Liver (tissue), 9 donors: Measurements from ENCODE around the gene KCNIP1. TPM values are rescaled to one million over a fixed set of nuclear protein-coding genes. Genes with fewer than 3 reads are reported as not detected.

Experiments used
- DNase-seq: peaks from one replicate; pipeline ENCODE4 v3.0.0-alpha.2; 2017; ENCODE audit warnings: low spot score
- H3K27ac ChIP-seq, 2 donors: one replicate each; pipeline ENCODE4 v1.7.0; 2013; ENCODE audit warnings: inconsistent platforms in 2 of 2, low read length in 2 of 2, control low read depth in 1 of 2, low read depth in 1 of 2, mild to moderate bottlenecking in 1 of 2
- H3K27me3 ChIP-seq, 4 donors: one replicate each; pipeline versions ENCODE4 v1.6.1 to v1.7.0; 2013; ENCODE audit warnings: low read length in 3 of 4, inconsistent platforms in 1 of 4, mild to moderate bottlenecking in 1 of 4, moderate library complexity in 1 of 4; ENCODE audit not compliant: control insufficient read depth in 4 of 4, insufficient read depth in 4 of 4
- H3K36me3 ChIP-seq, 4 donors: one replicate each; pipeline versions ENCODE4 v1.6.1 to v1.7.0; 2013; ENCODE audit warnings: low read length in 3 of 4, mild to moderate bottlenecking in 3 of 4, low read depth in 1 of 4, moderate library complexity in 1 of 4; ENCODE audit not compliant: control insufficient read depth in 4 of 4, insufficient read depth in 3 of 4
- H3K4me1 ChIP-seq, 4 donors: one replicate each; pipeline versions ENCODE4 v1.6.1 to v1.7.0; 2013; ENCODE audit warnings: low read length in 3 of 4, mild to moderate bottlenecking in 3 of 4, moderate library complexity in 1 of 4; ENCODE audit not compliant: control insufficient read depth in 4 of 4, insufficient read depth in 4 of 4
- H3K4me3 ChIP-seq, 3 donors: one replicate each; pipeline versions ENCODE4 v1.6.1 to v1.7.0; 2013; ENCODE audit warnings: low read length in 3 of 3, control low read depth in 1 of 3, low read depth in 1 of 3, mild to moderate bottlenecking in 1 of 3
- H3K9ac ChIP-seq, 2 donors: one replicate each; pipeline ENCODE4 v1.7.0; 2013; ENCODE audit warnings: low read length in 2 of 2, mild to moderate bottlenecking in 2 of 2, moderate library complexity in 2 of 2, control low read depth in 1 of 2, low read depth in 1 of 2
- H3K9me3 ChIP-seq, 4 donors: one replicate each; pipeline versions ENCODE4 v1.6.1 to v1.7.0; 2013; ENCODE audit warnings: low read length in 3 of 4; ENCODE audit not compliant: control insufficient read depth in 4 of 4
- ATF3 ChIP-seq: IDR thresholded peaks from 2 replicates; pipeline ENCODE4 v1.6.1; 2016; ENCODE audit warnings: antibody characterized with exemption
- CTCF ChIP-seq: fragments of 150-350 bp; IDR thresholded peaks from 2 replicates; pipeline ENCODE4 v1.5.1; 2017; ENCODE audit warnings: improper control_type of control experiment, low read depth, low read length; ENCODE audit not compliant: missing input control
- EGR1 ChIP-seq, 2 donors: IDR thresholded peaks; 2 replicates each; pipeline ENCODE4 v1.6.1; 2016 to 2018; ENCODE audit warnings: antibody characterized with exemption in 2 of 2, low read depth in 2 of 2
- FOXA1 ChIP-seq: IDR thresholded peaks from 2 replicates; pipeline ENCODE4 v1.6.1; 2016; ENCODE audit warnings: antibody characterized with exemption
- FOXA2 ChIP-seq: IDR thresholded peaks from 2 replicates; pipeline ENCODE4 v1.6.1; 2016; ENCODE audit warnings: antibody characterized with exemption
- GABPA ChIP-seq, 2 donors: IDR thresholded peaks in 1 of 2; conservative IDR thresholded peaks in 1 of 2; 2 replicates each; pipeline ENCODE4 v1.6.1; 2016; ENCODE audit warnings: antibody characterized with exemption in 2 of 2, mild to moderate bottlenecking in 1 of 2, moderate library complexity in 1 of 2
- HNF4A ChIP-seq, 2 donors: conservative IDR thresholded peaks; 2 replicates each; pipeline ENCODE4 v1.6.1; 2016; ENCODE audit warnings: antibody characterized with exemption in 2 of 2, mild to moderate bottlenecking in 2 of 2
- HNF4G ChIP-seq: IDR thresholded peaks from 2 replicates; pipeline ENCODE4 v1.6.1; 2016; ENCODE audit warnings: antibody characterized with exemption
- JUND ChIP-seq, 2 donors: IDR thresholded peaks; 2 replicates each; pipeline ENCODE4 v1.6.1; 2016; ENCODE audit warnings: antibody characterized with exemption in 2 of 2
- MAX ChIP-seq: IDR thresholded peaks from 2 replicates; pipeline ENCODE4 v1.6.1; 2016; ENCODE audit warnings: antibody characterized with exemption
- NR2F2 ChIP-seq: IDR thresholded peaks from 2 replicates; pipeline ENCODE4 v1.6.1; 2016; ENCODE audit warnings: antibody characterized with exemption
- RAD21 ChIP-seq, 2 donors: IDR thresholded peaks; 2 replicates each; pipeline ENCODE4 v1.6.1; 2016; ENCODE audit warnings: antibody characterized with exemption in 2 of 2, mild to moderate bottlenecking in 2 of 2
- REST ChIP-seq: IDR thresholded peaks from 2 replicates; pipeline ENCODE4 v1.6.1; 2016; ENCODE audit warnings: antibody characterized with exemption, mild to moderate bottlenecking
- RXRA ChIP-seq, 2 donors: IDR thresholded peaks; 2 replicates each; pipeline ENCODE4 v1.6.1; 2017 to 2018; ENCODE audit warnings: antibody characterized with exemption in 2 of 2, mild to moderate bottlenecking in 1 of 2
- SP1 ChIP-seq: IDR thresholded peaks from 2 replicates; pipeline ENCODE4 v1.6.1; 2018; ENCODE audit warnings: antibody characterized with exemption, mild to moderate bottlenecking
- TAF1 ChIP-seq: conservative IDR thresholded peaks from 2 replicates; pipeline ENCODE4 v1.6.1; 2016; ENCODE audit warnings: antibody characterized with exemption, mild to moderate bottlenecking
- YY1 ChIP-seq: IDR thresholded peaks from 2 replicates; pipeline ENCODE4 v1.6.1; 2016; ENCODE audit warnings: antibody characterized with exemption, mild to moderate bottlenecking
- ZBTB33 ChIP-seq: IDR thresholded peaks from 2 replicates; pipeline ENCODE4 v1.6.1; 2016; ENCODE audit warnings: antibody characterized with exemption
- WGBS: extraction: QIAGEN DNeasy Blood & Tissue Kit; methylation state at CpG from one replicate; pipeline ENCODE4 v1.1.7; 2013; 5-methylcytosine and 5-hydroxymethylcytosine counted together
- polyA plus RNA-seq, 2 donors: library from polyadenylated mRNA; stranded (reverse) in 1 of 2; unstranded in 1 of 2; fragments of 200-250 nt in 1 of 2; fragments of >200 nt in 1 of 2; fragmentation: Nextera tagmentation in 1 of 2; extraction: Ambion mirVana in 1 of 2; gene quantifications; one replicate each; pipeline versions ENCODE4 v1.2.1 to v1.2.3, GENCODE V29; 2013 to 2015
- total RNA-seq, 2 donors: library from RNA; depleted of rRNA; stranded (reverse); fragments of >200 nt; gene quantifications; one replicate each; pipeline ENCODE4 v1.2.3, GENCODE V29; 2014
- donor health status: healthy.
- donor health status: healthy.
- donor health status: healthy.
- donor health status: healthy.
- donor health status: healthy.

The KCNIP1 gene
- total and polyA plus RNA-seq, 4 donors, result 0.08 to 0.23 TPM; not detected in 2

- Histone ChIP-seq H3K27ac (no peak overlapping the region), H3K9ac (no peak overlapping the region), H3K9me3 (peaks cover 0 to 6% (median 0%) of the 10 kb centered on the region in 4 donors), H3K4me3 (no peak overlapping the region), H3K36me3 (no peaks in the 10 kb centered on the region), H3K27me3 (no peaks in the 10 kb centered on the region), H3K4me1 (no peaks in the 10 kb centered on the region)
- DNase-seq, result no peak
- TF ChIP-seq ATF3 (no peak), HNF4A (conservative IDR thresholded peaks at IDR 0.05) (no peak), NR2F2 (no peak), FOXA2 (no peak), HNF4G (no peak), MAX (no peak), GABPA (IDR thresholded peaks at IDR 0.05 in 1 of 2, conservative IDR thresholded peaks at IDR 0.05 in 1 of 2) (no peak), RAD21 (IDR thresholded peaks at IDR 0.05) (no peak), JUND (IDR thresholded peaks at IDR 0.05) (no peak), TAF1 (no peak), RXRA (IDR thresholded peaks at IDR 0.05) (no peak), CTCF (no peak), FOXA1 (no peak), EGR1 (IDR thresholded peaks at IDR 0.05; ENCODE audit: low read depth in 2 of 2) (no peak), SP1 (no peak)
- 55% methylated on average over 6 of the region's 6 CpGs for WGBS
Measured at GRCh38 chr5:170520372-170520771, 16.6 kb downstream of the KCNIP1 start.

GRCh38 chr5:170522211-170523141 lies 18.7 kb downstream of the KCNIP1 start:
- Histone ChIP-seq H3K36me3 (no peaks in the 10 kb centered on the region), H3K9ac (no peak overlapping the region), H3K4me3 (no peak overlapping the region), H3K9me3 (peaks cover 0 to 4% (median 0%) of the 10 kb centered on the region in 4 donors), H3K4me1 (no peaks in the 10 kb centered on the region), H3K27ac (no peak overlapping the region), H3K27me3 (no peaks in the 10 kb centered on the region)
- 57% methylated on average over 10 of the region's 10 CpGs for WGBS
- TF ChIP-seq YY1, result no peak
- TF ChIP-seq ZBTB33, result no peak
- TF ChIP-seq HNF4G, result no peak
- no peak for TF ChIP-seq HNF4A (conservative IDR thresholded peaks at IDR 0.05)
- TF ChIP-seq REST, result no peak
- no peak for TF ChIP-seq SP1
- no peak for TF ChIP-seq MAX
- no peak for TF ChIP-seq TAF1
- no peak for TF ChIP-seq ATF3
- TF ChIP-seq FOXA2, result no peak
- TF ChIP-seq RAD21 (IDR thresholded peaks at IDR 0.05), result no peak
- TF ChIP-seq JUND (IDR thresholded peaks at IDR 0.05), result no peak
- TF ChIP-seq EGR1 (IDR thresholded peaks at IDR 0.05; ENCODE audit: low read depth in 2 of 2), result no peak
- TF ChIP-seq RXRA (IDR thresholded peaks at IDR 0.05), result no peak
- TF ChIP-seq FOXA1, result no peak
- no peak for TF ChIP-seq GABPA (IDR thresholded peaks at IDR 0.05 in 1 of 2, conservative IDR thresholded peaks at IDR 0.05 in 1 of 2)
- TF ChIP-seq CTCF, result no peak
- TF ChIP-seq NR2F2, result no peak
- DNase-seq, result no peak
